DMS 273 (cell line): ENCODE measurements around the gene NDEL1.

Experiments used
- DNase-seq: peaks from one replicate; lab custom pipeline; 2025; ENCODE audit not compliant: unreplicated experiment; lab: John Stamatoyannopoulos, UW

The NDEL1 gene

GRCh38 chr17:8477715-8478441, 42.2 kb downstream of the NDEL1 start:
- DNase-seq = no peak

DNA sequence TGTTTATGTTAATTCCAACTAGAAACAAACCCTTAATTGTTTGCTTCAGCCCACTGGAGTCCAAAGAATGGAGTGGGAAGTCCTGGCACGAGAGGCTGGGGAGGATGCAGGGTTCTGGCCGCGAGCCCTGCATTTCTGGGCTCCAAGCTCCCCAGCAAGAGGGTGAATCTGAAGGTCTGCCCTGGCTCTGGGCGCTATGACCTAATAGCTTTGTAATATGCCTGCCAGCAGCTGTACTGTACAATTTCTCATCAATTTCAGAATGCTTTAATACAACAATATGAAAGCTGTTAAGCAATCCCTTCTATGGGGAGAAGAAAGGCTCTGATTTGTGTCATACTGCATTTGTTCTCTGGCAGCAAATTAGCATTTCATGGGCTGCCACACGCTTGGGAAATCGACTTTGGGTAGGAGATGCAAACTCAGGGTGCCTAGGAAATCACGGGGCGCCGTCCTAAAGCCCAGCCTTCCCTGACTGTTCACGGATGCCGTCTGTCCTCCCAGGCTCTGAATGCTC, 43.8 kb downstream of the NDEL1 start:
- no peak for DNase-seq

- DNase-seq = no peak
Measured at GRCh38 chr17:8480011-8480976, 44.6 kb downstream of the NDEL1 start.

DNA sequence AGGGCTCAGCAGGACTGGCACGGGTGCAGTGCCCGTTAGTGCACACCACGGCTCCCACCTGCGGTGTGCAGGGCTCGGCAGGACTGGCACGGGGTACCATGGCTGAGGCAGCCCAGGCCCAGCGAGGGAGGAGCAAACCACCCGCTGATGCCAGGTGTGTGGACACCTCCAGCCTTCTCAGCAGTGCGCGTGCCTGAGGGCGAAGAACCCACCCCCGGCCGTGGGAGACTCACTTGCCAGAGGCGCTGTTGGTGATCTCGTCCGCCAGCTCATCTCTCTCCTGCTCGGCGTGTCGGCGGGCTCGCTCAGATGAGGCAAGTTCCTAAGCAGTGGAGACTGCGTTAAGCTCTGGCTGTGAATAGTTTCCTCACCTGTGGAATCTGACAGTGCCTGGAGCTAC, 45.4 kb downstream of the NDEL1 start:
- no peak for DNase-seq

GRCh38 chr17:8481703-8482102, 46.0 kb downstream of the NDEL1 start:
- no peak for DNase-seq

DNA sequence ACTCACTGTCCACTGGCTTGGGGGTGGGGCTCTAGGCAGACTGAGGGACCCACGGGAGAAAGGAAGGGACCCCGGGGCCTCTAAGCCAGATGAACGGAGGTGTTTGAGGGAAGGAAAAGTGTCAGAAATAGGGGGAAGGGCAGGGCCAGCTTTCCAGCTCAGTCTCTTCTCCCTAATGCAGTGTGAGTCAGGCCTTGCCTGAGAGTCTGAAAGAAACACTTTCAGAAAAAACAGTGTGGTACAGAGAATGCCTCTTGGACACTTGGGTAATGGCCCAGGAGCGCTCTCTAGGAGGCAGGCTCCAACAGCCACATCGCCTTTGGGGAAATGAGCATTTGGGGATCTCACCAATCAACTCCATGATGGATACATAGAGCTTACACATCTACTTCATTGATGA, 46.9 kb downstream of the NDEL1 start:
- no peak for DNase-seq

DNA sequence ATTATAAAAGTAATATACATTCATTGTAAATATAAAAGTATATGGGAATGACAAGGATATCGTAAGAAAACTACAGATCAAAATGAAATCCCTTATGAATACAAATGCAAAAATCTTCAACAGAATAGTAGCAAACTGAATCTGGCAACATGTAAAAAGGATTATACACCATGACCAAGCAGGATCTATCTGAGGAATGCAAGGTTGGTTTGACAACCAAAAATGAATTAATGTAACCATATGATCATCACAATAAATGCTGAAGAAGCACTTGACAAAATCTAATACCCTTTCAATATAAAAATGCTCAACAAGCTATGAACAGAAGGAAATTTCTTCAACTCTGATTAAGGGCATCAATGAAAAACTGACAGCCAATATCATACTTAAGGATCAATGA, 48.8 kb downstream of the NDEL1 start:
- DNase-seq = no peak

DNA sequence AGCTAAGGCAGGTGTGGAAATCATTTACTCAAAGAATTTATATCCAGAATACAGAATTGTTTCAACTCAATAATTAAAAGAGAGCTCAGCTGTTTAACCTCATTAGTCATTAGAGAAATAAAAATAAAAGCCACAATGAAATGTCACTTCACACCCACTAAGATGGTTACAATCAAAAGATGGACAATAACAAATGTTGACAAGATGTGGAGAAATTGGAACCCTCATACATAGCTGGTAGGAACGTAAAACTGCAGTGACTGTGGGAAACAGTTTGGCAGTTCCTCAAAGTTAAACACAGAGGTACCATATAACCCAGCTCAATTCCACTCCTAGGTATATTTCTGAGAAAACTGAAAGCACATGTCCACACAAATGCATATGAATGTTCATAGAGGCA, 49.8 kb downstream of the NDEL1 start:
- no peak for DNase-seq

DNA sequence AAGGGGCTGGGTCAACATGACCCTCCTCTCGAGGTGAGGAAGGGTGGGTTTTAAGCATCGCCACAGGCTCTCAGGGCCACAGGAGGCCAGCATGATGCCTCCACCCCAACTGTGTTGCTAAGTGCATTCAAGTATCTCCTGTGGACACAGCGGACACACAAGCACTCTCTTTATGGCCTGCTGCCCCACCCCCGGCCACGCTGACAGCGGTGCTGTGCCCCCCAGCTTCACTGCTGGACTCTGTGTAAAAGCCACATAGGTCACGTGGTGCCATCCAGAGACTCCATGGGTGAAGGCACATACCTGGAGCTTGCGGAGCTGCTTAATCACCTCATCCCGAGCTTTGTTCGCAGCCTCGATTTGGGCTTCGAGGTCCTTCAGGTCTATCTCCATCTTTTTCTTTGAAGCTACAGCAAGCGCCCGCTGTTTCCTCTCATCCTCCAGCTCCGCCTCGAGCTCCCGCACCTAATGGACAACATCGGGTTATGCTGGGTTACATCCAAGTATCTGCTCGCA, 51.5 kb downstream of the NDEL1 start:
- no peak for DNase-seq

DNA sequence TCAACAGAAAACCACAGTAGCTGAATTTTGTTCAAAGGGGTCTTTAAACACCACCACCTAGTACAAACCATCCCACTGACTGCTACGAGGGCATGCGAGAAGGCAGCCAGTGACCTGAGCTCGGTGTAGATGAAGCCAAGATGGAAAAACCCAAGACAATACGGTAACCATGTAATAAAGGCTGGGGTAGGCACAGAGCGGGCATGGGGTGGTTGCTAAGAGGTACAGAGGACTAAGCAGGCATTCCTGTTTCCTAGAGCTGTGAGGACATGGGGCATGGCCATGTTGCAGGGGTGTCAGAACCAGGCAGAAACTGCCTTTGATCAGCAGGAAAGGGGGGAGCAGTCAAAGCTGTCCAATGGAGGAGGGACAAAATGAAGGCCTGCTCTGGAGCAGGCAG, 52.1 kb downstream of the NDEL1 start:
- no peak for DNase-seq

DNA sequence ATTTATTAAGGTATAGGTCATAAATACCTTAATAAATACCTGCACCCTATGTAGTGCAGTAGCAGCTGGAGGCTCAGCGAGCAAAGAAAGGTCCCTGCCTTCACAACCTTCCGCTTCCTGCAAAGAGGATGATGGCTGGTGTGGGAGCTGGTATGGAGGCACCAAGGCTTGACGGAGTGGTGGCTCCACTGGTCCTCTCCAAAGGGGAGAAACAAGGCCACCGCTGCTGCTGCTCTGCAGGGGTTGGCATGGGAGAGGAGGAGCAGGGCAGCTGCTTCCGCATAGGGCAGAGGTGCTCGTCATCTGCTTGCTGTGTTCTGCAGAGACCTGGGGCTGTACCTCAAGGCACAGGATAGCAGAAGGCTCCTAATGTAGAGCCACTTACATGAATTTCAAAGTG, 52.8 kb downstream of the NDEL1 start:
- DNase-seq = no peak

GRCh38 chr17:8488901-8489300, 53.2 kb downstream of the NDEL1 start:
- no peak for DNase-seq

DNA sequence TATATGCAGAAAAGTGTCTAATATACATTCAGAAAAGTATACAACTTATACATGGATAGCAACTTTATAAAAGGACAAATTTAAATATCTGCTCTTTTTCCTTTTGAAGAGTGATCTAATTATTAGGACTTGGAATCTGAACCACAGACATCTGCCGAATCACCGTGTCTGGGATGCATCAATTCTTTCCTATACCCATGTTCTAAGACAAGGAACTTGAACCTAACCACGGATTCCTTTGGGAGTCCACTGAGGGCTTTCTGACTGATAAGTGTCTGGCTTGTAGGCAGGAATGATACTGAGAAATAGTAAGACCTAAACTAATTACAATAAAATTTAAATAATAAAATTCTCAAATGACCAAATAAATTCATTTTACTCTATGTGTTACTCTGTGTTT, 54.2 kb downstream of the NDEL1 start:
- no peak for DNase-seq

DNA sequence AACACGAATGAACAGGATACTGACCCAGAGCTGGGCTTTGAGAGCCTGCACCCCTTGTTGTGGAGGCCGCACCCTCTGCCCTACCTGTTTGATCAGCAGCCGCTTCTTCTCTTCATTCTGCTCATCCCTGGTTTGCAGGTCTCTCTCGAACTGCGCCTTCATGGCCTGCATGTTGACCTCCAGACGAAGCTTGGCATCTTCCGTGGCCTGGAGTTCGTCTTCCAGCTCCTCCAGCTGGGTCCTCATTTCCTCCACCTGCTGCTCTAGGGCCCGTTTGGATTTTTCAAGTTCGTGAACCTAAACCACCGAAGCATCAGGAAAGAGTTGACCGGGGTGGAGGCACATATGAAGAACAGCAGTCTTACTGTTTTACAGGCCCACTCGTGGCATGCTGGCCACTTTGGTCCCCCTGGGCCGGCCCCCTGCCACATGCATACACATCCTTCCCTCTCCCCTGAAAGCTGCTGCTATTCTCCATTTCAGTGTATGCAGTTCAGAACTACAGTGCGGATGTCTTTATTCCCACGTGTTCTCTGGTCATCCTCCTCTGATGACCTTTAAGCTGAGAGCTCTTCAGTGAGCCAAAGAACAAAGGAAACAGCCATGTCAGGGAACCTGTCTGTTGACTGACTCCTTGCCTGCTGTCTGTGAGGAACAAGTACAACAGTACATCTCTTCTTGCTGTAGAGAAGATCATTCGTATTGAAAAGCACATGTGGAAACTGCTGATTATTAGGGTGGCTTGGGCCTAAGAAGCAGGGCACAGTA, 54.8 kb downstream of the NDEL1 start:
- no peak for DNase-seq

GRCh38 chr17:8492121-8492520, 56.4 kb downstream of the NDEL1 start:
- no peak for DNase-seq

DNA sequence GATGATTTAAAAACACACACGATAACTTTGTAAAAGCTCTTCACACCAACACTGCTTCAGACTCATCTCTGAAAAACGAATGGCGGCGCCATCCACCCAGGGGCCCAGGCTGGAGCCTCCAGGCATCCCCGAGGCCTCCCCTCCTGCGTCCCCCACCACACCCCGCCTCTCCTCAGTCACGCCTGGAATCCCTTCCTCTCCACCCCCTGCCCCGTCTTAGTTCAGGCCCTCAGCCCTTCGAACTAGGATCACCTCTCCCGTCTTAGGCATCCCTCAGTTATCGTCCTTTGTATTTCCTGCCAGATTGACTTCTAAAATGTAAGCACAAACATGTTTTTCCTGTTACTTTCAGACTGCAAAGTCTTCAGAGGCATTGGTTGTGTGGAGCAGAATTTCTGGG, 58.3 kb downstream of the NDEL1 start:
- no peak for DNase-seq

- DNase-seq = no peak
Measured at GRCh38 chr17:8494506-8495111, 58.9 kb downstream of the NDEL1 start.

DNA sequence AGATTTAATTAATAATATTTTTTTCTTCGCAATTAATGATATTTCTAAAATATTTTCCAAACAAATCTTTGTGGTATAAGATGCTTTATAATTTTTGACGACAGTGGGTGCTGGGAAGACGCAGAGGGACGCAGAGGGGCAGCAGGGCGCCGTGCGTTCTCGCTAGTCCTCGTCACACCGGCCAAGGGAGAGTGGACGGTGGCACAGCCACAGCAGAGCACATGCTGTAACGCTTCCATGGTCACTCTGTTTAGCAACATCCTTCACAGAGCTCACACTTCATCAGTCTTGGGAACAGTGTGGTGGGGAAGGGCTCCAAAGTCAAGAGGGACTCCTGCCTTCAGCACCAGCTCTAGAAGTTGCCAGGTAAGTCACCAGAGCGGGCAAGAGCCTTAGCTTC, 60.4 kb downstream of the NDEL1 start:
- no peak for DNase-seq

DNA sequence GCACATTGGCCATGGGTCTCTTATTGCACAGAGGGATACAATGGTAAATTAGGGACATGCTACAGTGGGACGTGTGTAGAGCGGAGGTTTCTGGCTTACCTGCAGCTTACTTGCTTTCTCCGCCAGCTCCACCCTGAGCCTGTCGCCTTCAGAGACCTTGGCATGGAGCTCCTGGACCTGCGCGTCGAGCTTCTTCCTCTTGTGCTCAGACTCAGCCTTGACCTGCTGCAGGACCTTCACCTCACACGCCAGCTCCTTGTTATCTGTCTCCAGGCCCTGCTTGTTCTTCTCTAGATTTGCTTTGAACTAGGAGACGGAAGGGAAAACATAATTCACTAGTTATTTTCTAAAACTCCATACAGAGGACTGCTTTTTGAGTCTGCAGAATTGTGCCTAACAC, 63.5 kb downstream of the NDEL1 start:
- no peak for DNase-seq

- no peak for DNase-seq
Measured at GRCh38 chr17:8499614-8500013, 63.9 kb downstream of the NDEL1 start.

DNA sequence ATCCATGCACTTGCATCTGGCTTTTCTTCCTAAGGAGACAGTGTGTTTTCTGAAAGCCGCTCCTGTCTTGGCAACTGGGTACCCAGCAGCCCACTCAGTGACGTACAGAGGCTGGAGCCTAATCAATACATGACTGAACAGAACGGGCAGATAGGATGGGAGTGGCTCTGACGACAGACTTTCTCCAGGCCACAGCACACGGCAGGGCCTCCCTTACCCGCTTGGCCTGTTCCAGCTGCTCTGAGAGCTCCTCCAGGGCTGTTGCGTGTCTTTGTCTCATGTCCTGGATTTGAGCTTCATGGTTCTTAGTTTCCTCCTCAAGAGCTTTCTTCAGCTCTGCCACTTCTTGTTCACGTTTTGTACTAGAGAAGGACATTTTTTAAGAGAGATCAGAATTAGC, 64.9 kb downstream of the NDEL1 start:
- no peak for DNase-seq
